ENCODE measurements around the gene CFAP410.

Gene CFAP410

DNA sequence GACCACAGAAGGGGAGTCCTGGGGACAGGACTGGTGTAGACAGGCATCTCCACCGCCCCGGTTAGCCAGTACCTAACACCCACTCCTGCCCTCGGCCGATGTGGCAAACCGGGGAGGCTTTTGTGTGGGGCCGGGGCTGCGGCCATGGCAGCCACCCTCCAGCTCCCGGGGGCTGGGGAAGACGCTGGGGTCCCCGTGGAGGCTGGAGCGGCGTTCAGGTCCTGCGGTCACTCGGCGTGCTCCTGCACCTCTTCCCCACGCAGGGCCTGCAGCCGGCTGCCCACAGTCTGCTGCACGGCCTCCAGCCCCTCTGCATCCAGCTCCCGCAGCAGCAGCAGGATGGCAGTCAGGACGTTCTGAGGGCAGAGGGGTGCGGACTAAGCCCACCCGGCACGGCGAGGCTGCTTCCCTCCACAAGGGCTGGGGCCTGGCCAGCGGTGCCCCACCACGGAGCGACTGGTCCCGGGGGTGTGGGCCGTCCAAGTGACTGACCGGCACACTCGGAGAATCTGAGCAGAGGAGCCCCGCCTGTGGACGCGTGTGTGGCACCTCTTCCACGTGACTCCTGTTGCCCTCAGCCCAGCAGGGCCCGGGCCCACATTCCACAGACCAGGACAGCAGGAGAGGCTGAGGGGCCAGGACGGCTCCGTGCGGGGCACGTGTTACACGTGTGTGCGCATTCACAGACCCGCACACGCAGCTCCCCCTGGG lies 9.1 kb downstream of the CFAP410 start:
- no peak for DNase-seq

DNA sequence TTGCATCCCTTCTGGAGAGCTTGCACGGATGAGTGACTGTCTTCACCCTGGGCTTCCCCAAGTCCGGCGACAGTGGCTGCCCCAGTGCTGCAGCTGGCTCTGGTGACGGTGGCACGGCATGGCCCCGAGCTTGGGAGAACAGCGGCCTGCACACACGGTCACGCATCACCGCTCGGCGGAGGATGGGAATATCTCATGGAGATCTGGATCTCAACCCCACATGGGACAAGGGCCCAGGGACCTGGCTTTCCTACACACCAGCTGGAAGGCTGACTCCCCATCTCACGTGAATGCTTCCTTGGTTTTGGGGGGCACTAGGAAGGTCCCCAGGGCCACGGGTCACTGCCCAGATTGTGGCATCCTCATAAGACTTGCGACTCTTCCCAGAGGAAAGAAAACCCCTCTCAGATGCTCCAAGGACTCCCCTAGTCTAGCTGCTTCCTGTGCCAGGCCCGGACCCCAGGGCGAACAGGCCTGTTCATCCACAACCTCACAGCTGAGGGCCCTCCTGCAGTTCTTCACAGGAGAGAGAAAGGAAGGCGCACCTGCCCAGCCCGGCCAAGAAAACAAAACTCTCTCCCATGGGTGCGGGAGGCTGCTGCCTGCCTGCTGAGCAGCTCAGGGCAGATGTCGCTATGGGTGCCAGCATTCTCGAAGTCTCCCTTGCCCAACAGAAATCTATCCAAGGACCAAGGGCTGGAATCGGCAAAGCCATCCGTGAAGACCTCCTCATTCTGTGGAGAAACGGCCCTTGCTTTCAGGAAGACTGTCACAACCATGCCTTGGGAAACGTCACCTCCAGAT lies 9.9 kb downstream of the CFAP410 start:
- peak; percentile 52 for DNase-seq

DNA sequence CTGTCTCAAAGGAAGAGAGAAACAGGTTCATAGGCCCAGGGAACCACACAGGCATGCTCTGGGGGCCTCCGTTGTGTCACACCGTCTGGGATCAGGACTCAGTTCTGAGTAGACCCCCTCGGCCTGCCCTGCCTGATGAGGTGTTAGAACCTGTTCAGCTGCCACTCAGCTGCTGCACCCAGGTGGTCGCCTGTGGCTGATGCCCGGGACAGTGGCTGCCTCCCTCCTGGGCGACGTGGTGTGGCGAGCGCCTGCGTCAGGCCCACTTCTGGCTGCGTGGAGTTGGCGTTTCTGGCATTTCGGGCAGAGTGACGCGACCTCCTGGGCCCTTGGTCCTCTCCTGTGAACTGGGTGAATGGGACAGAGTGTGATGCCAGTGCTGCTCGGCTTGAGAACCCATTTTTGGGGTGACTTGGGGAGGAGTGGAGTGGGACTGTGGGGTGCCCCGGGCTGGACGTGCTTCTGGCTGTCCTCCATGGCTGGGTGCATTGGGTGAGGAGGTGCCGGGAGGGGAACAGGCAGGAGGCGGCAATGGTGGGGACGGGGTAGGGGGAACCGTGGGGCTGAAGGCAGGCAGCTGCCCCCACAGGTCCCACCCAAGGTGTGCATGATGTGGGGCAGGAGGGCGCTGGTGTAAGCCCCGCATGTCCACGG lies 10.8 kb downstream of the CFAP410 start:
- DNase-seq: no peak

DNA sequence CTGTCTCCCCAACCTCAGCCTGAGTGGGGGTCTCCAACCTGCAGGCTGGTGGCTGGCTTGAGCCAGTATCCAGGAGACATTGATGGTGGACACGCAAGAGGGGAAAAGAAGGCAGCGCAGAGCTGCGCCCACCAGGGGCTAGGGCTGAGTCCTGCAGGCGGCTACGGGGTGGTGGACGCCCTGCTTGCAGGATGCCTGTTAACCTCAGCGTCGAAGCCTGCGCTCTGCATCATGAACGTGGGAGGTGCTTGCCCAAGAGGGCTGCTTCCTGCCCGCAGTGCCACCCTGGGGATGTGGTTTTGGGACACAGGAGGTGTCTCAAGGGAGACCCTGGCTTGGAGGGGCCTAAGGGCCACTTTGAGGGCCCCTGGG lies 11.6 kb downstream of the CFAP410 start:
- no peak for DNase-seq

DNA sequence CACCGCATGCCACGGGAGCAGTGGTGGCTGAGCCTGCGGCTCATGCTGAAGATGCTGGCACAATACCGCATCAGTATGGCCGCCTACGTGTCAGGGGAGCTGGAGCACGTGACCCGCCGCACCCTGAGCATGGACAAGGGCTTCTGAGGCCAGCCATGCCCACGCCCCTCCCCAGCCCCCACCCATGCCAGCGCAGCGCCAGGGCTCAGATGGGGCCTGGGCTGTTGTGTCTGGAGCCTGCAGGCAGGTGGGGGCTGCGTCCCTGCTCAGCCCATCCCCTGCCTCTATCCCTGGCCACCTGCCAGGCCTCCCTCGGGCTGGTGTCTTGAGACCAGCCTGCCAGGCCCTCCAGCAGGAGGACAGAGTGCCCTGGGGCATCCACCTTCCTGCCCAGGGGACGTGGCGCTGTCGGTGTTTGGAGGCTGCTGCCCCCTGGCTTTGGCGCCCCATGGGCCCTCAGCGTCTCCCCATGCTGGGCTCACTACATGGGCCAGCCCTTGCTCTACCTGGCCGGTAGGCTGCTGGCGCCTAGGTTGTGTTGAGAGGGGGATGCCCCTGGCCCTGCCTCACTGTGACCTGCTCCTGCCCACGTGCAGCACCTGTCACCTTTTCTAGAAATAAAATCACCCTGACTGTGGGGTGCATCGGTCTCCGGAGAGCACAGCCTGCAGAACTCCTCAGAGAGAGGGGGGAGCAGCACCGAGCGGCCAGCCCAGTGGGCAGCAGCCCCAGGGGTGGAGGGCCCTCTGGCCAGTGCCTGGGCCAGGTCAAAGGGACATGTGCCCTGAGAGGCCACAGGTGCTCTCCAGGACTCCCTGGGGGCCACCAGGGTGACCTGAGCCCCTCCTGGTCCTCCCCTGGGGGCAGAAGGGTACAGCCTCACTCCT lies 12.2 kb downstream of the CFAP410 start:
- DNase-seq: no peak

DNA sequence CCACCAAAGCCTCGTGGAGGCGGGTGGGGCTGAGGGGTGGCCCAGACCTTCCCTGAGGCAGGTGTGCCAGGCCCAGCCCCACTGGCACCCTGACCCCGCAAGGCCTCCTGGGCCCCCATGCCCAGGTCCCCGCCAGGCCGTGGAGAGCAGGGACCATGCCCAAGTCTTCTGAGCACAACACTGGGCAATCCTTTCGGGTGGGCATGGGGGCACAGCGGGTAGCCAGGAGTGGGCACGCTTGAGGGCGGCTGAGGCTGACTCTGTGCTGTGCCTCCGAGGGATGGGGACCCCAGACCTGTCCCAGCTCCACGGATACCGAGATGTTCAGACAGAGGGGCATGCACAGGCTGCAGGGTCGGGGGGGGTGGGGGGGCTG lies 12.9 kb downstream of the CFAP410 start:
- no peak for DNase-seq

DNA sequence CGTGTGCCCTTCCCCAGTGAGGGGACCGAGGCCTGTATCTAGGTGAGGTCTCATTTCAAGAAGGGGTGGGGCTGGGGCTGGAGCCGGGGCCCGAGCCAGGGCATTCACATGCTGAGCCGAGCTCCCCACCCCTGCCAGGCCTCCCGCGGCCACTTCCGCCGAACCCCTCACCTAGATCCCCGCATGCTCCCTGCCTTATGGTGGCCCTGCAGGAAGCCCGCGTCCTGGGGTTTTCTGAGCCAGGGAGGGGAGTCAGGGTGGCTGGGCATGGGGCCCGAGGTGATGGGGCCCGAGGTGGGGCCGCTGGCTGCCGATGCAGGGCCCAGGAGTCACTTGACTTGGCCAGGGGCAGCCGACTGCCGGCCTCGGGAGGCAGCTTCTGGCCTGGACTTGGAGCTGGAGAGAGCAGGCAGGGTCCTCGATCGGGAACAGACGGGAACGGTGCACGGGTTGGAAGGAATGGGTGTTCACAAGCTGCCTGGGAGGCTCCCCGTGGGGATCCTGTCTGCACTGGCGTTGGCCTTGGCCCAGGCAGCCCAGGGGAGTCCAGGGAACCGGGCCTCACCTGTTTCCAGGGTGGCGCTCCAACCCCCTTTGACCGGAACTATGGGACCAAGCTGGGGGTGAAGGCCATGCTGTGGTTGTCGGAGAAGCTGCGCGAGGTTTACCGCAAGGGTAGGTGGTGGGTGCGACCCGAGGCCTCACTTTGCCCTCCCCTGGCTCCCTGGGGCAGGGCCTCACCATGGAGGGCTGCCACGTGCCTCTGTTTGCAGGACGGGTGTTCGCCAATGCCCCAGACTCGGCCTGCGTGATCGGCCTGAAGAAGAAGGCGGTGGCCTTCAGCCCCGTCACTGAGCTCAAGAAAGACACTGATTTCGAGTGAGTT lies 13.6 kb downstream of the CFAP410 start:
- no peak for DNase-seq

DNA sequence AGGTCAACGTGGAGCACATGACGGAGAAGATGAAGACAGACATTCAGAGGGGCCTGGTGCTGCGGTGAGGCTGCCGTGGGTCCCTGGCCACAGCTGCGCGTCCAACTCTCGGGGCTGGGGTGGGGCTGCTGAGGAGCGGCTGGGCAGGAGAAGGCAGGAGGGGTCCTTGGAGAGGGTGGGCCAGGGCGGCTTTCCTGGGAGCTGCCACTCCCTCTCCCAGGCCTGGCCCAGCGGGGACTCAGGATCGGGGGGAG lies 14.4 kb downstream of the CFAP410 start:
- DNase-seq: no peak

DNA sequence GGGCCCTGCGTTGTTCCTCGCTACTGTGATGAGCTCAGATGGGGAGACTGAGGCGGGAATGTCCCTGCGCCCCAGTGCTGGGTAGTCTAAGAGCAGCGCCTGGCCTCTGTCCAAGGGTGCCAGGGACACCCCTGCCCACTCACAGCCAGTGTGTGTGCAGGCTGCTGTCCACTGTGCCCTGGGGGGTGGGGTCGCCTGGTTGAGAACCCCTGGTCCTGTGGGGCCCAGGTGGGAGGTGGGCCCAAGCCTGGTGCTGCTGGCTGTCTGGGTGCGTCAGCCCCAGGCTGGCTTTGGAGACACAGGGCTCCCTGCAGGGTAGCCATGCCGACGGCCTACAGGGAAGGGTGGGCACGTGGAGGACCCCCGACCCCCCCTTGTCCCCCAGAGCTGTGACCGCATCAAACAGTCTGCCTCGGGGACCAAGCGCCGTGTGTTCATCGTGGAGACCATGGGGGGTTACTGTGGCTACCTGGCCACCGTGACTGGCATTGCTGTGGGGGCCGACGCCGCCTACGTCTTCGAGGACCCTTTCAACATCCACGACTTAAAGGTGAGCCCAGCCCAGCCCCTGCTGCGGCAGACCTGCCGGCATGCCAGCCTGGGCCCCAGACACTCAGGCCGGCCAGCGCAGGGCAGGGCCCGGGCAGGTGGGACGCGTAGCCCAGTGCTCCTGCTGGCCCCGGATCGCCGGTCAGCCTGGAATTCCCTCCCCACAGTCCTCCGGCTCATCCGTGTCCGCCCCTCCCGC lies 14.9 kb downstream of the CFAP410 start:
- DNase-seq: no peak

DNA sequence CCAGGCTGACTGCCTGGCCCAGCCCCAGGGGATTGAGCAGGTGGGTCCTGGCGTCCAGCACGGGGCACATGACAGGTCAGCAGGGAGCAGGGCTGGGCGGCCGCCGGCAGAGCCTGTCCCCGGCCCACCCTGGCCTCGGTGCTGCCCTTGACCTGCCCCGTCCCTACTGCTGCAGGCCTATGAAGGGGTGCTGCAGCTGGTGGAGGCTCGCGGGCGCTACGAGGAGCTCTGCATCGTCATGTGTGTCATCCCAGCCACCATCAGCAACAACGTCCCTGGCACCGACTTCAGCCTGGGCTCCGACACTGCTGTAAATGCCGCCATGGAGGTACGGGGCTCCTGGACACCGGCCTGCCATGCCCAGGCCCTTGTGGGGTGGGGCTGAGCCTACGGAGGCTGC lies 15.6 kb downstream of the CFAP410 start:
- no peak for DNase-seq

DNA sequence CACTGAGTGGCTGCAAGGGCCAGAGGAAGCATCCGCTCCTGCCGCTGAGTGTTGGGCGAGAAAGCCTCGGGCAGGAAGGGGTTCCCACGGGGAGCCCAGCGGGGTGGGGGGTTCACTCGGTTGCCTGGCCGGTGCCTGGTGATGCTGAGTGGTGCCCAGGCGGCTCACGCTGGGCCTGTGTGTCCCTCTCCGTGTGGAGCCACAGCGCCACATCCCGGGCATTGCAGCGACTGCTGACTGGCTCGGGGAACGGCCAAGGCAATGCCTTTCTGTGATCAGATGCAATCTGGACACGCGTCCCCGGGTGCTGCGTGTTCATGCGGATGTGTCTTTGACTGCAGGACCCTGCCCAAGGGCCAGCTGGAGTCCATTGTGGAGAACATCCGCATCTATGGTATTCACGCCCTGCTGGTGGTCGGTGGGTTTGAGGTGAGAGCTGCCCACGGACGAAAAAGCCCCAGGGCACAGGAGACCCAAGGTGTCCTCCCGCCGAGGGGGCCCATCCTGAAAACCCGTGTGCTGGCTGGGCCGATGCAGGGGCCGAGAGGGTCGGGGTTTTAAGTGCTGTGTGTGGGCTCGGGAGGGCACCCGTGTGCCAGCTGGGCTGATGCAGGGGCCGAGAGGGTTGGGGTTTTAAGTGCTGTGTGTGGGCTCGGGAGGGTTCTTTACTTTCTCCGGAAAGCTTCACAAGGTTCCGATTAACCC lies 16.4 kb downstream of the CFAP410 start:
- DNase-seq: no peak

DNA sequence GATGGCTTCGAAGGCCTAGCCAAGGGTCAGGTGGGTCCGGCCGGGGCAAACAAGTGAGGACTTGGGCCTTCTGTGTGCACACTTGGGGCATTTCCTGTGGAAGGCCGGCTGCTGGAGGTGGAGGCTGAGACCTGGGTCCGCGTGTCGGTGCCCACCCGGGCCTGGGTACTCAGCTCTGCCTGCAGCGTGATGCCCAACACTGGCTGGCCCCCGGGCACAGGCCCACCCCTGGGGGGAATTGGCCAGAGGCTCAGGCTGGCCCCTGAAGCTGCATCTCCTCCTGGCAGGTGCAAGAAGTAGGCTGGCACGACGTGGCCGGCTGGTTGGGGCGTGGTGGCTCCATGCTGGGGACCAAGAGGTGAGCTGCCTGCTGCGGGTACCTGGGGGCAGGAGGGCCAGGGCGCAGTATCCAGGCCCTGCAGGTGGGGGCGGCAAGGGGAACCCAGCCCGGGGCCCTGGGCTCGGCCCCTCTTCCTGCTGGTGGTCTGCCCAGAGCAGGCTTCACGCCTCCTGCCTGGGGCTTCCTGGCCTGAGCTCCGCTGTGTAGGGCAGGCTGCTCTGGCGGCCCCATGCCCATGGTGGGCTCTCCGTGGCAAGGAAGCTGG lies 17.2 kb downstream of the CFAP410 start:
- DNase-seq: no peak

DNA sequence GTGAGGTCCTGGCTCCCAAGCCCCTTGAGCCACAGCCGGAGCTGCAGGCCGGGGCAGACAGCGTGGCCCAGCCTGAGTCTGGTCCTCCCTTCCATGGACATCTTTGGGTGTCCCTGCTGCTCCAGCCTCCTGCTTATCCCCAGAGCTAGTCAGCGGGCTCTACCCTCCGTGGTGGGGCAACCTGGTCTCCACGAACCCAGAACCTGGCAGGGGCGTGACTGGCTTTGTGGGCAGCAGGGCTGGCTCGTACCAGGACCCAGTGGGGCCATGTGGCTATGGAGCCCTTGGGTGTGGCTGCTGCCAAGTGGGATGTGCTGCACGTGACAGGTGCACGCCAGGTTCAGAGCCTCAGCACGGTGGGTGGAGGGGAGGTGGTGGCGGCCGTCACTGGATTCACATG lies 18.3 kb downstream of the CFAP410 start:
- no peak for DNase-seq

DNA sequence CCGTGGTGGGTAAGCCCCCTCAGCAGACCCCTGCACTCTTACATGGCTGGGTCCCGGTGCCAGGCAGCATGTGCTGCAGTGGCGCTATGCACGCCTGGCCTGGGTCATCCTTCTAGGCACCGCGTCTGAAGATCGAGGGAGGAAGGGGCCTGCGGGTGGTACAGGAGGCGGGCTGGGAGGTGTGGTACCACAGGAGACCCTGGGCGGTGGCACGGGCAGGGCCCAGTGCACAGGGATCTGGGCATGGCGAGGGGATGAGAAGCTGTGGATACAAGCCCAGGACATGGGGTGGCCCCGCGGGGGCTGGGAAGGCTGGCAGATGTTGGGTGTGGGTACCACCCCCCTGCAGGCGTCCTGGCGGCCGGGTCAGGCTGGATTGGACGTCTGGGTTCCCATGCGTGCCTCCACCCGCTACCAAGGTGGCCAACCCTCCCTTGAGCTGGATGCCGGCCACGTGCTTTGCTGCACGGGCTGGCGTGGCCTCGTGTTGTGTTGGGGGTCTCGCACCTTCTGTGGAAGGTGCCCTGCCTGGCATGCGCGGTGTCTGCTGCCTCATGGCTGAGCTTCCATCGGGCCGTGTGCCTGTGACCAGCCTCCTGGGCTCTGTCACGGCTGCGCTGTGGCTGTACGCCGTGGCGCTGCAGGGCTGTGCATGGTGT lies 19.7 kb downstream of the CFAP410 start:
- no peak for DNase-seq

DNA sequence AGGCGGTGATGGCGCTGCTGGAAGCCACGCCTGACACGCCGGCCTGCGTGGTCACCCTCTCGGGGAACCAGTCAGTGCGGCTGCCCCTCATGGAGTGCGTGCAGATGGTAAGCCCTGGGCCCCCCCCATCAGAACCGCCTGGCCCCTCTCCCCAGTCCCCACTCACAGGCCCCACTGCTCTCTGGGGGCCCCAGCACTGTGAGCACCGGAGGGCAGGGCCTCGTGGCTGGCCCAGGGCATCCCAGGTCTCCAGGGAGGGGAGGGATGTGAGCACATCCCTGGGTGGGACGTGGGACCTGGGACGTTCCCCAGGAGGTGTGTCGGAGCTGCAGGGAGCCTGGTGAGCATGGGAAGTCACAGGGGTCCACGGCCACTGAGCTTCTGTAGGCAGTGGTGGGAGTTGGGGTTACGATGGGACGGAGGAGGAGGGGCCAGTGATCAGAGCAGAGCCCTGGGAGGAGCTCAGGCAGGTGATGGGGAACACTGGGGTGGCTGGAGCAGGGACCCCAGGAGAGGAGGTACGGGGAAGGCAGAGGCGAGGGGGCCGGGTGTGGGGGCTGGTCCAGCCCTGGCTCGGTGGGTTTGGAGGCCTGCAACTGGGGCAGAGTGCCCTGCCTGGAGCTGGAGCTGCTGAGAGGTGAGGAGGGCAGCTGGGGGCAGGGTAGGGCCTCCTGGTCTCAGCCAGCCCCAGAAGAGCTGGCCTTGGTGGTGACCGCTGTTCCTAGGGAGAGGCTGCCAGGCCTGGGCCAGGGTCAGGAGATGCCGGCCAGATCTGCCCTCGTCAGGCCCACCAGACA lies 20.5 kb downstream of the CFAP410 start:
- no peak for DNase-seq

DNA sequence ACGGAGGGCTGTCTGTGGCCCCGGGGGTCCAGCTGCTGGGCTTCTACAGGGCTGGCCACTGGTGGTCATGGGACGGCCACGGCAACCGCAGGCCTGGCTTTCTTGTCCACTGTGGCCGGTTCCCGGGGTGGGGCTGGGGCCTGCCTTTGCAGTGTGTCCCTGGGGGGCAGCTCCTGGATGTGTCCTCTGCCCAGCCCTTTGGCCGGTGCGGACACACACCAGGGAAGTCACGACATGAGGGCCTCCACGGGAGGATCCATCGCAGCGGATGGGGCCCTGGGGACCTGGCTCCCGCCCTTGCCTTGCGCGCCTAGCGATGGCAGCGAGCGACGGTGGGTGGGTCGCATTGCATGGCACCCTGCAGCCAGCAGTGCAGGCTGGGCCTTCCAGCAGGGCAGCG lies 21.3 kb downstream of the CFAP410 start:
- no peak for DNase-seq

DNA sequence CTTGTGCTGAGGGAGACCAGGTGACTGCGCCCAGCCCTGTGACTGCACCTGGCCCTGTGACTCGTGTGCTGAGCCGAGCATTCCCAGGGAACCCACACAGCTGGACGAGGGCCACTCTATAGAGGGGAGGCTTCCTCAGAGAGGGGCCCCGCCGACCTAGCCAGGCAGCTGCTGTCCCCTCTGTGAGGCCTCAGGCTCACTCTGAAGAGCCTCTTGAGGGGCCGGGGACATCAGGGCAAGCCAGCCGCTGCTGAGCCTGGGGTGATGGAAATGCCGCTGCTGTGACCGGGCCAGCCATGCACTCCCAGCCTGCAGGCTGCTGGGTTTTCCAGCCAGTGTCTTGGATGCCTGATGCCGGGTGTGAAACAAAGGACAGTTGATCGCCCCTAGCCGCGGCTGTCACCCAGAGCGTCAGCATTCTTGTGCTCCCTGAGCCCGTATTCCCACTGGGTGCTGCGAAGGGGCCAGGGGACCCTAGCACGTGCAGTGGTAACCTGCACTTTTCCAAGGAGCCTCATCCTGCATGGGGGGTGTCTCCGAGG lies 21.9 kb downstream of the CFAP410 start:
- no peak for DNase-seq

DNA sequence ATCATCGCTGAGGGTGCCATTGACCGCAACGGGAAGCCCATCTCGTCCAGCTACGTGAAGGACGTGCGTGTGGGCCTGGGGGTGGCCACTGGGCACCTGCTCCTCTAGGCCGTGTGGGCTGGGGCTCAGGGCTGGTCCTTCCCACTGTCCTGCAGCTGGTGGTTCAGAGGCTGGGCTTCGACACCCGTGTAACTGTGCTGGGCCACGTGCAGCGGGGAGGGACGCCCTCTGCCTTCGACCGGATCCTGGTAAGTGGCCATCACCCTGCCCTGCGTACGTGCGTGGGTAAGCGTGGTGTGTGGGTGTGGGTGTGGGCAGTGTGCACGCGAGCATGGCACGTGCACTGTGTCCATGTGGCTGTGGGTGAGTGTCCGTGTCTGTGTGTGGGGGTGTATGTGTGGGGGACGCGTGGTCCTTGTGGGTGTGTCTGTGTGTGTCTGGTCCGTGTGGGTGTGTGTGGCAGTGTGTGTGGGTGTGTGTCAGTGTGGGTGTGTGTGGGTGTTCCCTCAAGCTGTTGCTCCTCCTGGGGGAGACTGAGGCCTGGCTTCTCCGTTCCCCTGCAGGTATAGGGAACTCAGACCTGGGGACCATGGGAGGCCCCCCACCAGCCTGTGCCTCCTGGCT lies 22.8 kb downstream of the CFAP410 start:
- DNase-seq: no peak

All from eye (tissue), 1 donor.